DND-41 (cell line): Measurements from ENCODE around the gene TBC1D10A.

Experiments
- ATAC-seq: fragments of 200-7000 bp; cut with Tn5 transposase; 3 replicates; pipeline ENCODE4 v1.9.1; 2021; ENCODE audit warnings: low read depth; ENCODE audit not compliant: insufficient read depth
- DNase-seq: peaks from one replicate; pipeline ENCODE4 v3.0.0-alpha.2; 2020
- H2AFZ ChIP-seq: 2 replicates; pipeline ENCODE4 v1.6.0; 2012; ENCODE audit warnings: low read depth, low read length
- H3K27ac ChIP-seq: 2 replicates; pipeline ENCODE4 v1.5.1; 2012; ENCODE audit warnings: low read length, inconsistent platforms
- H3K27me3 ChIP-seq: fragments of 200-600 bp; sonication (generic); 2 replicates; pipeline ENCODE4 v1.6.0; 2012; ENCODE audit warnings: low read length, mild to moderate bottlenecking, inconsistent platforms; ENCODE audit not compliant: insufficient read depth, poor library complexity
- H3K36me3 ChIP-seq: 2 replicates; pipeline ENCODE4 v1.5.1; 2012; ENCODE audit warnings: low read length, inconsistent platforms; ENCODE audit not compliant: insufficient read depth
- H3K4me1 ChIP-seq: 2 replicates; pipeline ENCODE4 v1.5.1; 2012; ENCODE audit warnings: mild to moderate bottlenecking, low read length; ENCODE audit not compliant: insufficient read depth
- H3K4me2 ChIP-seq: 2 replicates; pipeline ENCODE4 v1.6.0; 2012; ENCODE audit warnings: mild to moderate bottlenecking, moderate library complexity, low read length, inconsistent platforms; ENCODE audit not compliant: insufficient read depth
- H3K4me3 ChIP-seq, 2 experiments: fragments of 200-600 bp in 1 of 2; shearing (Covaris generic) in 1 of 2; 2 replicates each; pipeline ENCODE4 v1.5.1; 2012 to 2016; ENCODE audit warnings: inconsistent platforms in 2 of 2, low read length in 2 of 2, mild to moderate bottlenecking in 2 of 2, low read depth in 1 of 2, moderate library complexity in 1 of 2
- H3K79me2 ChIP-seq: 2 replicates; pipeline ENCODE4 v1.6.0; 2012; ENCODE audit warnings: low read length, inconsistent platforms; ENCODE audit not compliant: insufficient read depth
- H3K9ac ChIP-seq: 2 replicates; pipeline ENCODE4 v1.6.0; 2012; ENCODE audit warnings: low read depth, mild to moderate bottlenecking, inconsistent platforms, low read length, moderate library complexity
- H3K9me3 ChIP-seq: 2 replicates; pipeline ENCODE4 v1.5.1; 2012; ENCODE audit warnings: low read length, moderate library complexity, mild to moderate bottlenecking, inconsistent platforms; ENCODE audit not compliant: insufficient read depth, severe bottlenecking
- H4K20me1 ChIP-seq: 2 replicates; pipeline ENCODE4 v1.6.0; 2012; ENCODE audit warnings: low read length; ENCODE audit not compliant: insufficient read depth
- CTCF ChIP-seq: IDR thresholded peaks from 2 replicates; pipeline ENCODE4 v1.5.1; 2012; ENCODE audit warnings: borderline replicate concordance, low read length, moderate library complexity, mild to moderate bottlenecking; ENCODE audit not compliant: poor library complexity, severe bottlenecking; ENCODE audit errors: extremely low read depth
- EZH2 ChIP-seq: IDR thresholded peaks from 3 replicates; pipeline ENCODE4 v1.6.1; 2012; ENCODE audit warnings: borderline replicate concordance, low read depth, mild to moderate bottlenecking, moderate library complexity, low read length, inconsistent platforms; ENCODE audit not compliant: severe bottlenecking

Gene TBC1D10A

GRCh38 chr22:30314915-30315314 lies 11.8 kb downstream of the TBC1D10A start:
- TF ChIP-seq CTCF (no peak), EZH2 (no peak)
- H3K4me1 ChIP-seq = peaks cover 88% of the 10 kb centered on the region
- DNase-seq = no peak
- H3K4me2 ChIP-seq = no peak overlapping the region
- H4K20me1 ChIP-seq = peaks cover 39% of the 10 kb centered on the region
- H3K4me3 ChIP-seq = no peak overlapping the region
- H3K9me3 ChIP-seq = no peaks in the 10 kb centered on the region
- H3K9ac ChIP-seq = no peak overlapping the region
- H3K36me3 ChIP-seq = peaks cover 85% of the 10 kb centered on the region
- H2AFZ ChIP-seq = no peak overlapping the region
- H3K27ac ChIP-seq = peak overlapping the region; percentile 58
- peak; percentile 12; the same call in 1 of the 3 replicates for ATAC-seq
- H3K27me3 ChIP-seq = no peaks in the 10 kb centered on the region
- H3K79me2 ChIP-seq = peaks cover 98% of the 10 kb centered on the region

- DNase-seq (no peak), ATAC-seq (no peak)
- peaks cover 88% of the 10 kb centered on the region for H3K4me1 ChIP-seq
- H3K9ac ChIP-seq = no peak overlapping the region
- H3K27ac ChIP-seq = peak overlapping the region; percentile 38; the same call in 1 of the 2 replicates
- peaks cover 83% of the 10 kb centered on the region for H3K36me3 ChIP-seq
- no peaks in the 10 kb centered on the region for H3K9me3 ChIP-seq
- H2AFZ ChIP-seq = no peak overlapping the region
- no peaks in the 10 kb centered on the region for H3K27me3 ChIP-seq
- H3K4me2 ChIP-seq = no peak overlapping the region
- no peak overlapping the region for H3K4me3 ChIP-seq
- peaks cover 98% of the 10 kb centered on the region for H3K79me2 ChIP-seq
- TF ChIP-seq EZH2 = no peak
- TF ChIP-seq CTCF = no peak
- H4K20me1 ChIP-seq = peaks cover 27% of the 10 kb centered on the region
Observed at GRCh38 chr22:30313527-30314363, 13.0 kb downstream of the TBC1D10A start.

GRCh38 chr22:30312053-30312452 lies 14.7 kb downstream of the TBC1D10A start:
- no peak for DNase-seq

More at GRCh38 chr22:30312053-30312452, 14.7 kb downstream of the TBC1D10A start:
- peaks cover 68% of the 10 kb centered on the region for H3K36me3 ChIP-seq
- H3K4me2 ChIP-seq = no peak overlapping the region
- TF ChIP-seq EZH2 (no peak), CTCF (no peak)
- H2AFZ ChIP-seq = no peak overlapping the region
- H3K9me3 ChIP-seq = no peaks in the 10 kb centered on the region
- peaks cover 97% of the 10 kb centered on the region for H3K79me2 ChIP-seq
- H3K27me3 ChIP-seq = no peaks in the 10 kb centered on the region
- no peak overlapping the region for H3K4me3 ChIP-seq
- peaks cover 18% of the 10 kb centered on the region; the same call in 1 of the 2 replicates for H4K20me1 ChIP-seq
- H3K9ac ChIP-seq = no peak overlapping the region
- H3K4me1 ChIP-seq = peaks cover 97% of the 10 kb centered on the region
- ATAC-seq = no peak
- peak overlapping the region; percentile 89 for H3K27ac ChIP-seq
